OCI-LY7 (cell line): ENCODE measurements around the gene LRRC47. TPM values are rescaled to one million over a fixed set of nuclear protein-coding genes. Genes with fewer than 3 reads are reported as not detected.

Experiments
- BruUV-seq: library from RNA; stranded (reverse); fragments of 400-500 nt; replicated peaks from 2 replicates; lab custom pipeline; 2021; lab: Mats Ljungman, UMichigan
- CTCF ChIA-PET: fragments of 300-600 bp; sonication (Branson Sonifier 250); formaldehyde crosslinking; loops from one replicate; lab custom pipeline; 2022; ENCODE audit warnings: antibody characterized with exemption; ENCODE audit not compliant: unreplicated experiment; lab: Charles Lee
- POLR2A ChIA-PET: fragments of 300-600 bp; sonication (Branson Sonifier 250); formaldehyde crosslinking; loops from one replicate; lab custom pipeline; 2022; ENCODE audit warnings: antibody characterized with exemption; lab: Charles Lee
- DNase-seq: peaks from one replicate; pipeline ENCODE4 v3.0.0-alpha.2; 2015; ENCODE audit warnings: low spot score
- H2AFZ ChIP-seq: fragments of 200-600 bp; sonication (generic), shearing (Covaris generic); 2 replicates; pipeline ENCODE4 v1.6.1; 2014; ENCODE audit warnings: mild to moderate bottlenecking, antibody characterized with exemption, low read length, moderate library complexity
- H3K27ac ChIP-seq: fragments of 200-600 bp; sonication (generic); 2 replicates; pipeline ENCODE4 v1.5.1; 2014; ENCODE audit warnings: mixed run types, low read depth, mild to moderate bottlenecking, moderate library complexity, low read length, inconsistent platforms; ENCODE audit not compliant: poor library complexity, severe bottlenecking
- H3K36me3 ChIP-seq: fragments of 200-600 bp; sonication (generic); 2 replicates; pipeline ENCODE4 v1.6.1; 2014; ENCODE audit warnings: mild to moderate bottlenecking, antibody characterized with exemption, low read length, moderate library complexity, mixed read lengths; ENCODE audit not compliant: insufficient read depth
- H3K4me1 ChIP-seq: fragments of 200-600 bp; sonication (generic); 2 replicates; pipeline ENCODE4 v1.5.1; 2014; ENCODE audit warnings: mild to moderate bottlenecking, low read length; ENCODE audit not compliant: insufficient read depth, poor library complexity, severe bottlenecking
- H3K4me2 ChIP-seq: fragments of 200-600 bp; sonication (generic); 2 replicates; pipeline ENCODE4 v1.6.1; 2014; ENCODE audit warnings: mild to moderate bottlenecking, low read length
- H3K4me3 ChIP-seq: fragments of 200-600 bp; sonication (generic); 2 replicates; pipeline ENCODE4 v1.5.1; 2014; ENCODE audit warnings: mild to moderate bottlenecking, low read depth, low read length; ENCODE audit not compliant: poor library complexity, severe bottlenecking
- H3K79me2 ChIP-seq: fragments of 200-600 bp; sonication (generic); 2 replicates; pipeline ENCODE4 v1.6.1; 2016; ENCODE audit warnings: low read depth, mild to moderate bottlenecking, low read length, moderate library complexity, mixed read lengths; ENCODE audit not compliant: insufficient read depth
- H3K9me2 ChIP-seq: fragments of 200-600 bp; sonication (generic); 2 replicates; pipeline ENCODE4 v1.6.1; 2016; ENCODE audit warnings: mild to moderate bottlenecking, low read length, mixed read lengths; ENCODE audit not compliant: insufficient read depth
- H3K9me3 ChIP-seq: fragments of 200-600 bp; sonication (generic); 2 replicates; pipeline ENCODE4 v1.6.1; 2014; ENCODE audit warnings: mild to moderate bottlenecking, mixed run types, low read length, mixed read lengths
- H4K20me1 ChIP-seq: fragments of 200-600 bp; sonication (generic); 2 replicates; pipeline ENCODE4 v1.6.1; 2014; ENCODE audit warnings: mild to moderate bottlenecking, antibody characterized with exemption, low read length, moderate library complexity, mixed read lengths; ENCODE audit not compliant: insufficient read depth
- CTCF ChIP-seq: fragments of 200-600 bp; sonication (generic); conservative IDR thresholded peaks from 2 replicates; pipeline ENCODE4 v1.5.1; 2014; ENCODE audit warnings: mild to moderate bottlenecking, antibody characterized with exemption, low read length, moderate library complexity, mixed read lengths
- EZH2phosphoT487 ChIP-seq: fragments of 200-600 bp; sonication (generic); IDR thresholded peaks from 2 replicates; pipeline ENCODE4 v1.6.1; 2018; ENCODE audit warnings: low read depth, borderline replicate concordance, mild to moderate bottlenecking, mixed run types, antibody characterized with exemption, low read length, moderate library complexity, mixed read lengths
- intact Hi-C: fragments of 100-400 bp; cut with micrococcal nuclease; formaldehyde crosslinking; loops from one replicate; pipeline ENCODE4 v1.10.0; 2022; ENCODE audit not compliant: unreplicated experiment
- total RNA-seq, 2 experiments: library from RNA; depleted of rRNA in 1 of 2; stranded (reverse); fragments of >200 nt in 1 of 2; shearing (Covaris generic) in 1 of 2; gene quantifications; 2 replicates each; pipeline ENCODE4 v1.2.3, GENCODE V29; 2014 to 2022

The LRRC47 gene
- total RNA-seq, 2 experiments from 2014 or later: 36.4 to 49.1 TPM

- ChIA-PET CTCF (no interaction called here), POLR2A (no interaction called here)
- Histone ChIP-seq H3K4me3 (no peak overlapping the region), H3K9me2 (no peaks in the 10 kb centered on the region), H2AFZ (no peak overlapping the region), H4K20me1 (no peaks in the 10 kb centered on the region), H3K27ac (no peak overlapping the region), H3K4me1 (no peaks in the 10 kb centered on the region), H3K9me3 (no peaks in the 10 kb centered on the region), H3K36me3 (no peaks in the 10 kb centered on the region), H3K4me2 (no peak overlapping the region), H3K79me2 (no peaks in the 10 kb centered on the region)
- BruUV-seq: no TSS peak
- intact Hi-C loops: no loop called here
- no peak for TF ChIP-seq EZH2phosphoT487
- no peak for TF ChIP-seq CTCF
- no peak for DNase-seq
These were observed 62.3 kb downstream of the LRRC47 start for GRCh38 chr1:3733883-3734589.

- H4K20me1 ChIP-seq: no peaks in the 10 kb centered on the region
- H3K9me2 ChIP-seq: no peaks in the 10 kb centered on the region
- BruUV-seq: no TSS peak
- intact Hi-C loops: no loop called here
- H3K4me2 ChIP-seq: no peak overlapping the region
- H3K27ac ChIP-seq: no peak overlapping the region
- no peak overlapping the region for H2AFZ ChIP-seq
- POLR2A ChIA-PET: no interaction called here
- H3K4me3 ChIP-seq: no peak overlapping the region
- H3K9me3 ChIP-seq: no peaks in the 10 kb centered on the region
- H3K4me1 ChIP-seq: no peaks in the 10 kb centered on the region
- H3K36me3 ChIP-seq: no peaks in the 10 kb centered on the region
- no peaks in the 10 kb centered on the region for H3K79me2 ChIP-seq
- TF ChIP-seq EZH2phosphoT487 (no peak), CTCF (no peak)
- CTCF ChIA-PET: no interaction called here
- no peak for DNase-seq
These were observed 63.0 kb downstream of the LRRC47 start for GRCh38 chr1:3733094-3733882.
